WI38 (cell line): ENCODE results near the gene FOXO4.

Source experiments
- H3K4me3 ChIP-seq: 2 replicates; pipeline ENCODE4 v1.5.1; 2011; ENCODE audit warnings: low read depth, mild to moderate bottlenecking, control low read depth, low read length
- CTCF ChIP-seq: IDR thresholded peaks from 2 replicates; pipeline ENCODE4 v1.5.1; 2012; ENCODE audit warnings: low read depth, mild to moderate bottlenecking, control low read depth, low read length

Gene FOXO4

GRCh38 chrX:71067089-71067488 is 28.6 kb upstream of the FOXO4 start:
- no peak for TF ChIP-seq CTCF
- peak overlapping the region; percentile 72 for H3K4me3 ChIP-seq

GRCh38 chrX:71067712-71068043 is 28.0 kb upstream of the FOXO4 start:
- TF ChIP-seq CTCF: no peak
- peak overlapping the region; percentile 72 for H3K4me3 ChIP-seq

- H3K4me3 ChIP-seq: peak within 1 kb of the TSS; percentile 72
- no peak for TF ChIP-seq CTCF
These were observed 27.4 kb upstream of the FOXO4 start, which contains the start of gene SNX12 for GRCh38 chrX:71068044-71068918. Gene SNX12, minus strand, starts transcription at chrX:71068334. Its CDS starts 28 bp downstream, at chrX:71068306.

GRCh38 chrX:71070531-71070930 is 25.1 kb upstream of the FOXO4 start:
- no peak overlapping the region for H3K4me3 ChIP-seq
- no peak for TF ChIP-seq CTCF

- H3K4me3 ChIP-seq: no peak overlapping the region
- TF ChIP-seq CTCF: no peak
These were observed 14.1 kb upstream of the FOXO4 start for GRCh38 chrX:71081330-71082123.

GRCh38 chrX:71082124-71082647 is 13.5 kb upstream of the FOXO4 start:
- no peak for TF ChIP-seq CTCF

GRCh38 chrX:71082822-71083221 is 12.8 kb upstream of the FOXO4 start:
- H3K4me3 ChIP-seq: no peak overlapping the region
- no peak for TF ChIP-seq CTCF

More at GRCh38 chrX:71082124-71082647, 13.5 kb upstream of the FOXO4 start:
- no peak overlapping the region for H3K4me3 ChIP-seq
